Gastrocnemius medialis (tissue), 4 donors: ENCODE data around the gene DKKL1.

Experiments used
- CTCF ChIP-seq, 5 experiments: fragments of 450-650 bp in 3 of 5; fragments of 200-600 bp in 2 of 5; sonication (generic) in 2 of 5; IDR thresholded peaks in 4 of 5; conservative IDR thresholded peaks in 1 of 5; 1 replicate in 4 of 5; 2 replicates in 1 of 5; pipeline ENCODE4 v1.5.1; 2016 to 2019; ENCODE audit warnings: antibody characterized with exemption in 5 of 5, mild to moderate bottlenecking in 3 of 5, moderate library complexity in 3 of 5
- POLR2A ChIP-seq, 2 donors: fragments of 450-650 bp; IDR thresholded peaks; one replicate each; pipeline ENCODE4 v1.6.1; 2017; ENCODE audit warnings: antibody characterized with exemption in 2 of 2, mild to moderate bottlenecking in 2 of 2, moderate library complexity in 2 of 2

- TF ChIP-seq CTCF (IDR thresholded peaks at IDR 0.05 in 4 of 5, conservative IDR thresholded peaks at IDR 0.05 in 1 of 5): no peak
- no peak for TF ChIP-seq POLR2A (IDR thresholded peaks at IDR 0.05)
Measured at GRCh38 chr19:49328741-49329140, 34.9 kb upstream of the DKKL1 start.
